Measurements from ENCODE around the gene AP3M1. TPM values are rescaled to one million over a fixed set of nuclear protein-coding genes. Genes with fewer than 3 reads are reported as not detected.
"Not testable (repeated sequence)": the region's sequence is repeated elsewhere in the genome, so short reads cannot be mapped to it uniquely, and the experiment has no call there.

AP3M1 gene
- total RNA-seq, 1 donor from 2014 or later, result 63.4 TPM

DNA sequence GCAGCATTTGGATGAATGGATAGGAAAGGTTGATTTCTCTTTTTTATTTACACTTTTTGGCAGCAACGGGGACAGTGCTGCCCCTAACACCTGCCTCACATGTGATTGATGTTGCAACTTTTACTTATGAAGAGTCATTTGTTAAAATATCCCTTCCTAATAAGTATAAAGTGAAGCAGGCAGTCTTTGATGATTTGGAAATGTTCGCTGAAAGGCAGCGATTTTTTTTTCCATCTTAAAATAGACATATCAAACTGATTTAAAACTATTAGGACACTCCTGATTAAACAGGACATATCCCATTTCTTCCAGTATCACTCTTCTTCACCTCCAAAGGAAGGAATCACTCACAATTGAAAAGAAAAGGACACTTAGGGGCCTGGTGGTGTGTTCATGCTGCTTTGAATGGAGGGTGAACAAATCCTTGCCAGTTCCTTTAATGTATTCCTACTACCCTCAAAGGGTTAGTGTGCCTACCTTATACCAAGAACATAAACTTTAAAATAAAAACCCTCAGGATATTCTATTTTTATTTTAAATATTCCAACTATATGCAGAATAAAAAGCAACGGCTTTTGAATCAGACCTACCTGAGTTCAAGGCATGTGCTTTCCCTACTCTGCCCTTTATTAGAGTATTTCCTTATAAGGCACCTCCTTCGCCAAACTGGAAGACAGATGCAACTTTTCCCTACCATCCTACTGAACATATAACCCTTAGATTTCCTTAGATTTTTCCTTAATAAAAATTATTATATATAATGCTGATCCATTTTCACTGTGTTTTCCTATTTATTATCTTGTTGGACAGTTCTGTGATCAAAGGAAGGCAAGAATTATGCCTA, 1.5 kb upstream of the AP3M1 start:
- Mint-ChIP-seq H3K4me1 (ENCODE audit: low read depth, unreplicated experiment) (peaks cover 19% of the 10 kb centered on the region), H3K27ac (ENCODE audit: unreplicated experiment) (peak overlapping the region; percentile 78), H3K36me3 (ENCODE audit: unreplicated experiment) (no peaks in the 10 kb centered on the region), H3K4me3 (ENCODE audit: unreplicated experiment) (no peak overlapping the region), H3K9me3 (ENCODE audit: unreplicated experiment) (peaks cover 3% of the 10 kb centered on the region), H3K27me3 (ENCODE audit: unreplicated experiment) (peaks cover 3% of the 10 kb centered on the region)
- TF ChIP-seq, protein P1, sequence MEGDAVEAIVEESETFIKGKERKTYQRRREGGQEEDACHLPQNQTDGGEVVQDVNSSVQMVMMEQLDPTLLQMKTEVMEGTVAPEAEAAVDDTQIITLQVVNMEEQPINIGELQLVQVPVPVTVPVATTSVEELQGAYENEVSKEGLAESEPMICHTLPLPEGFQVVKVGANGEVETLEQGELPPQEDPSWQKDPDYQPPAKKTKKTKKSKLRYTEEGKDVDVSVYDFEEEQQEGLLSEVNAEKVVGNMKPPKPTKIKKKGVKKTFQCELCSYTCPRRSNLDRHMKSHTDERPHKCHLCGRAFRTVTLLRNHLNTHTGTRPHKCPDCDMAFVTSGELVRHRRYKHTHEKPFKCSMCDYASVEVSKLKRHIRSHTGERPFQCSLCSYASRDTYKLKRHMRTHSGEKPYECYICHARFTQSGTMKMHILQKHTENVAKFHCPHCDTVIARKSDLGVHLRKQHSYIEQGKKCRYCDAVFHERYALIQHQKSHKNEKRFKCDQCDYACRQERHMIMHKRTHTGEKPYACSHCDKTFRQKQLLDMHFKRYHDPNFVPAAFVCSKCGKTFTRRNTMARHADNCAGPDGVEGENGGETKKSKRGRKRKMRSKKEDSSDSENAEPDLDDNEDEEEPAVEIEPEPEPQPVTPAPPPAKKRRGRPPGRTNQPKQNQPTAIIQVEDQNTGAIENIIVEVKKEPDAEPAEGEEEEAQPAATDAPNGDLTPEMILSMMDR (IDR thresholded peaks at IDR 0.05; ENCODE audit: partially characterized antibody, unreplicated experiment), result no peak
- no peak for DNase-seq

GRCh38 chr10:74150990-74151878, 606 bp upstream of the AP3M1 start, which contains the start of gene ADK:
Gene ADK (plus strand): TSS chr10:74151221. CDS start chr10:74151279, 58 bp downstream.
- H3K36me3 Mint-ChIP-seq (ENCODE audit: unreplicated experiment), result no peaks in the 10 kb centered on the region
- no peaks in the 10 kb centered on the region for H3K27me3 Mint-ChIP-seq (ENCODE audit: unreplicated experiment)
- H3K27ac Mint-ChIP-seq (ENCODE audit: unreplicated experiment), result peak within 1 kb of the TSS; percentile 78
- H3K4me1 Mint-ChIP-seq (ENCODE audit: low read depth, unreplicated experiment), result peaks cover 11% of the 10 kb centered on the region
- TF ChIP-seq, protein P1 (IDR thresholded peaks at IDR 0.05; ENCODE audit: partially characterized antibody, unreplicated experiment), result no peak
- peak; percentile 100 for DNase-seq
- H3K4me3 Mint-ChIP-seq (ENCODE audit: unreplicated experiment), result no peak within 1 kb of the TSS
- H3K9me3 Mint-ChIP-seq (ENCODE audit: unreplicated experiment), result no peaks in the 10 kb centered on the region

DNA sequence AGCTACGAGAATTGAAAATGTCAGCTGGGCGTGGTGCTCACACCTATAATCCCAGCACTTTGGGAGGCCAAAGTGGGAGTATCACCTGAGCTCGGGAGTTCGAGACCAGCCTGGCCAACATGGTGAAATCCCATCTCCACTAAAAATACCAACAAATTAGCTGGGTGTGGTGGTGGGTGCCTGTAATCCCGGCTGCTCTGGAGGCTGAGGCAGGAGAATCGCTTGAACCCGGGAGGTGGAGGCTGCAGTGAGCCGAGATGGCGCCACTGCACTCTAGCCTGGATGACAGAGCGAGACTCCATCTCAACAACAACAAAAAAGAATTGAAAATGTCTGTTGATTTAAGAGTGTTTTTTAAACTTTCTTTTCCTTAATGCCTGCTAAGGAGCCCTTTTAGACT, 3.6 kb downstream of the AP3M1 start:
- not testable (repeated sequence) for H3K9me3 Mint-ChIP-seq (ENCODE audit: unreplicated experiment); H3K27me3 Mint-ChIP-seq (ENCODE audit: unreplicated experiment); H3K4me1 Mint-ChIP-seq (ENCODE audit: low read depth, unreplicated experiment); H3K4me3 Mint-ChIP-seq (ENCODE audit: unreplicated experiment); DNase-seq; H3K36me3 Mint-ChIP-seq (ENCODE audit: unreplicated experiment); H3K27ac Mint-ChIP-seq (ENCODE audit: unreplicated experiment)

DNA sequence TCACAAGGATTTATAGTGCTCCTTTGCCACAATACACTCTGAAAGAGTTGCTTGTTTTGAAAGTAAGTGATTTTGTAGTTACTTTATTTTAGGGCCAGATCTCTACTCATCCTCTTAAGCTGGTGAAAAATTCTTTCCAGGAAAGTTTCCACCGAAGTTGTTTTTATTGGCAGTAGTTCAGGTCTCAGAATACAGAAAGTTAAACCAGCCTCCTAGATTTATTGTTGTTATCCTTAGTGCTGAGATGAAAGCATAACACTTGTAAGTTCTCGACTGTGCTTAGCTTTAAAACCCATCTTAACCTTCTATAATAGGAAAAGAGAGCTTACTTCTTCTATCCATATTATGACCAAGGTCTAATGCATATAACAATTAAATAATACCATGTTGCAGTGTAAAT, 5.5 kb downstream of the AP3M1 start:
- Mint-ChIP-seq H3K36me3 (ENCODE audit: unreplicated experiment) (no peaks in the 10 kb centered on the region), H3K9me3 (ENCODE audit: unreplicated experiment) (no peaks in the 10 kb centered on the region), H3K4me1 (ENCODE audit: low read depth, unreplicated experiment) (peaks cover 1% of the 10 kb centered on the region), H3K4me3 (ENCODE audit: unreplicated experiment) (no peak overlapping the region), H3K27me3 (ENCODE audit: unreplicated experiment) (no peaks in the 10 kb centered on the region), H3K27ac (ENCODE audit: unreplicated experiment) (no peak overlapping the region)
- no peak for DNase-seq
- TF ChIP-seq, protein P1 (IDR thresholded peaks at IDR 0.05; ENCODE audit: partially characterized antibody, unreplicated experiment), result no peak

DNA sequence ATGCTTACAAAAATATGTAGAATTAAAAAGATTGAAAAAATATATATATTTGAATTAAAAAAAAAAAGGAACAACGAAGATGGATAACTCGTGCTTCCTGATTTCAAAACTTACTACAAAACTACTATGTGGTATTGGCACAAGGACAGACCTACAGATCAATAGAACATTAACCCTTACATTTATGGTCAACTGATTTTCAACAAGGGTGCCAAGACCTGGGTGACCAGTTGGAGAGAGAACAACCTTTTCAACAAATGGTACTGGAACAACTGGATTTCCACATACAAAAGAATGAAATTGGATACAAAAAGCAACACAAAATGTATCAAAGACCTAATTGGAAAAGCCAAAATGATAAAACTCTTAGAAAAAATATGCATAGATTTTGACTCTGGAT, 10.1 kb downstream of the AP3M1 start:
- TF ChIP-seq, protein P1 (IDR thresholded peaks at IDR 0.05; ENCODE audit: partially characterized antibody, unreplicated experiment), result no peak
- H3K27ac Mint-ChIP-seq (ENCODE audit: unreplicated experiment), result no peak overlapping the region
- no peak for DNase-seq
- H3K27me3 Mint-ChIP-seq (ENCODE audit: unreplicated experiment), result no peaks in the 10 kb centered on the region
- H3K9me3 Mint-ChIP-seq (ENCODE audit: unreplicated experiment), result no peaks in the 10 kb centered on the region
- H3K4me3 Mint-ChIP-seq (ENCODE audit: unreplicated experiment), result no peak overlapping the region
- H3K36me3 Mint-ChIP-seq (ENCODE audit: unreplicated experiment), result no peaks in the 10 kb centered on the region
- H3K4me1 Mint-ChIP-seq (ENCODE audit: low read depth, unreplicated experiment), result no peaks in the 10 kb centered on the region
